ENCODE results near the gene HES4.
A peak's percentile ranks its signal among the peaks of the same experiment; 100 is the strongest.
"Not testable (repeated sequence)": the region's sequence is repeated elsewhere in the genome, so short reads cannot be mapped to it uniquely, and the experiment has no call there.

HES4 gene

GRCh38 chr1:1014799-1015681 is 15.1 kb upstream of the HES4 start:
- peak overlapping the region; percentile 81; the same call in 1 of the 2 replicates for H3K4me3 ChIP-seq (ENCODE audit: low read depth, low read length)
- H3K27me3 ChIP-seq (ENCODE audit: control insufficient read depth, insufficient read depth, low read length) = no peaks in the 10 kb centered on the region
- H3K27ac ChIP-seq (ENCODE audit: low read depth, low read length) = no peak overlapping the region; the same call in 1 of the 2 replicates
- H3K4me1 ChIP-seq (ENCODE audit: control insufficient read depth, insufficient read depth, low read length) = peaks cover 20% of the 10 kb centered on the region
- H3K9me3 ChIP-seq (ENCODE audit: control insufficient read depth, insufficient read depth, low read depth, low read length) = no peaks in the 10 kb centered on the region
- no peaks in the 10 kb centered on the region for H3K36me3 ChIP-seq (ENCODE audit: control insufficient read depth, insufficient read depth, low read length)
- H3K9ac ChIP-seq (ENCODE audit: low read length) = no peak overlapping the region

DNA sequence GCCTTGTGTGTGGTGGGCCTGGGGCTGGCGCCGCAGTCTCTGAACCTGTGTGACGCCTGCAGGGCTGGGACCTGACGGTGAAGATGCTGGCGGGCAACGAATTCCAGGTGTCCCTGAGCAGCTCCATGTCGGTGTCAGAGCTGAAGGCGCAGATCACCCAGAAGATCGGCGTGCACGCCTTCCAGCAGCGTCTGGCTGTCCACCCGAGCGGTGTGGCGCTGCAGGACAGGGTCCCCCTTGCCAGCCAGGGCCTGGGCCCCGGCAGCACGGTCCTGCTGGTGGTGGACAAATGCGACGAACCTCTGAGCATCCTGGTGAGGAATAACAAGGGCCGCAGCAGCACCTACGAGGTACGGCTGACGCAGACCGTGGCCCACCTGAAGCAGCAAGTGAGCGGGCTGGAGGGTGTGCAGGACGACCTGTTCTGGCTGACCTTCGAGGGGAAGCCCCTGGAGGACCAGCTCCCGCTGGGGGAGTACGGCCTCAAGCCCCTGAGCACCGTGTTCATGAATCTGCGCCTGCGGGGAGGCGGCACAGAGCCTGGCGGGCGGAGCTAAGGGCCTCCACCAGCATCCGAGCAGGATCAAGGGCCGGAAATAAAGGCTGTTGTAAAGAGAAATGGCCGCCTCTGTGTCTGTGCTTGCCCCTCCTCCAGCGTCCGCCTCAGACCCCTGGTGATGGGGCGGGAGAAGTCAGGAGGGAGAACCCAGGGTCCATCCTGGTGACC is 14.2 kb upstream of the HES4 start:
- Histone ChIP-seq H3K27me3 (ENCODE audit: control insufficient read depth, insufficient read depth, low read length) (0 out of 2 replicates have a peak, but pooled peaks cover under 1% of the 10 kb centered on the region), H3K27ac (ENCODE audit: low read depth, low read length) (no peak overlapping the region; the same call in 1 of the 2 replicates), H3K36me3 (ENCODE audit: control insufficient read depth, insufficient read depth, low read length) (no peaks in the 10 kb centered on the region), H3K4me1 (ENCODE audit: control insufficient read depth, insufficient read depth, low read length) (peaks cover 20% of the 10 kb centered on the region), H3K9ac (ENCODE audit: low read length) (peak overlapping the region; percentile 80), H3K9me3 (ENCODE audit: control insufficient read depth, insufficient read depth, low read depth, low read length) (no peaks in the 10 kb centered on the region), H3K4me3 (ENCODE audit: low read depth, low read length) (peak overlapping the region; percentile 81)

GRCh38 chr1:1013105-1013921 is 13.4 kb upstream of the HES4 start, which contains the start of gene ISG15:
Gene ISG15, plus strand, starts transcription at chr1:1013497. Its CDS starts 77 bp downstream, at chr1:1013574.
- Histone ChIP-seq H3K27ac (ENCODE audit: low read depth, low read length) (peak within 1 kb of the TSS; percentile 56; the same call in 1 of the 2 replicates), H3K9me3 (ENCODE audit: control insufficient read depth, insufficient read depth, low read depth, low read length) (no peaks in the 10 kb centered on the region), H3K4me1 (ENCODE audit: control insufficient read depth, insufficient read depth, low read length) (peaks cover 20% of the 10 kb centered on the region), H3K4me3 (ENCODE audit: low read depth, low read length) (peak within 1 kb of the TSS; percentile 81), H3K36me3 (ENCODE audit: control insufficient read depth, insufficient read depth, low read length) (no peaks in the 10 kb centered on the region), H3K9ac (ENCODE audit: low read length) (peak within 1 kb of the TSS; percentile 80), H3K27me3 (ENCODE audit: control insufficient read depth, insufficient read depth, low read length) (0 out of 2 replicates have a peak, but pooled peaks cover 3% of the 10 kb centered on the region)

- H3K27me3 ChIP-seq (ENCODE audit: control insufficient read depth, insufficient read depth, low read length); H3K36me3 ChIP-seq (ENCODE audit: control insufficient read depth, insufficient read depth, low read length); H3K9me3 ChIP-seq (ENCODE audit: control insufficient read depth, insufficient read depth, low read depth, low read length): not testable (repeated sequence)
- Histone ChIP-seq H3K9ac (ENCODE audit: low read length) (peak overlapping the region; percentile 57), H3K27ac (ENCODE audit: low read depth, low read length) (peak overlapping the region; percentile 56; the same call in 1 of the 2 replicates), H3K4me3 (ENCODE audit: low read depth, low read length) (peak overlapping the region; percentile 81), H3K4me1 (ENCODE audit: control insufficient read depth, insufficient read depth, low read length) (peaks cover 20% of the 10 kb centered on the region)
These were observed 12.8 kb upstream of the HES4 start for GRCh38 chr1:1012736-1013104.

GRCh38 chr1:1011396-1011949 is 11.6 kb upstream of the HES4 start:
- 0 out of 2 replicates have a peak, but pooled peaks cover 3% of the 10 kb centered on the region for H3K27me3 ChIP-seq (ENCODE audit: control insufficient read depth, insufficient read depth, low read length)
- no peak overlapping the region for H3K9ac ChIP-seq (ENCODE audit: low read length)
- H3K36me3 ChIP-seq (ENCODE audit: control insufficient read depth, insufficient read depth, low read length) = no peaks in the 10 kb centered on the region
- H3K4me1 ChIP-seq (ENCODE audit: control insufficient read depth, insufficient read depth, low read length) = peaks cover 22% of the 10 kb centered on the region
- H3K27ac ChIP-seq (ENCODE audit: low read depth, low read length) = no peak overlapping the region
- H3K4me3 ChIP-seq (ENCODE audit: low read depth, low read length) = no peak overlapping the region
- H3K9me3 ChIP-seq (ENCODE audit: control insufficient read depth, insufficient read depth, low read depth, low read length) = no peaks in the 10 kb centered on the region

DNA sequence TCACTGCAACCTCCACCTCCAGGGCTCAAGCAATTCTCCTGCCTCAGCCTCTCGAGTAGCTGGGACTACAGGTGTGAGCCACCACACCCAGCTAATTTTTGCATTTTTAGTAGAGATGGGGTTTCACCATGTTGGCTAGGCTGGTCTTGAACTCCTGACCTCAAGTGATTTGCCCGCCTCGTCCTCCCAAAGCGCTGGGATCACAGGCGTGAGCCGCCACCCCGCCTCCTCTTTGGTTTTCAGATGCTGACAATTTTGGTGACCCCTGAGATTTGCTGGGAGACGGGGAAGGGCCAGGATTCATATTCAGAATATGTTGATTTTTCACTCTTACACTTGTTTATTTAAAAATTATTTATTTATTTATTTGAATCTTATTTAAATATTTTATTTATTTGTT is 10.2 kb upstream of the HES4 start:
- not testable (repeated sequence) for H3K9me3 ChIP-seq (ENCODE audit: control insufficient read depth, insufficient read depth, low read depth, low read length); H3K36me3 ChIP-seq (ENCODE audit: control insufficient read depth, insufficient read depth, low read length); H3K27ac ChIP-seq (ENCODE audit: low read depth, low read length); H3K4me3 ChIP-seq (ENCODE audit: low read depth, low read length); H3K27me3 ChIP-seq (ENCODE audit: control insufficient read depth, insufficient read depth, low read length); H3K9ac ChIP-seq (ENCODE audit: low read length)
- peaks cover 35% of the 10 kb centered on the region for H3K4me1 ChIP-seq (ENCODE audit: control insufficient read depth, insufficient read depth, low read length)

DNA sequence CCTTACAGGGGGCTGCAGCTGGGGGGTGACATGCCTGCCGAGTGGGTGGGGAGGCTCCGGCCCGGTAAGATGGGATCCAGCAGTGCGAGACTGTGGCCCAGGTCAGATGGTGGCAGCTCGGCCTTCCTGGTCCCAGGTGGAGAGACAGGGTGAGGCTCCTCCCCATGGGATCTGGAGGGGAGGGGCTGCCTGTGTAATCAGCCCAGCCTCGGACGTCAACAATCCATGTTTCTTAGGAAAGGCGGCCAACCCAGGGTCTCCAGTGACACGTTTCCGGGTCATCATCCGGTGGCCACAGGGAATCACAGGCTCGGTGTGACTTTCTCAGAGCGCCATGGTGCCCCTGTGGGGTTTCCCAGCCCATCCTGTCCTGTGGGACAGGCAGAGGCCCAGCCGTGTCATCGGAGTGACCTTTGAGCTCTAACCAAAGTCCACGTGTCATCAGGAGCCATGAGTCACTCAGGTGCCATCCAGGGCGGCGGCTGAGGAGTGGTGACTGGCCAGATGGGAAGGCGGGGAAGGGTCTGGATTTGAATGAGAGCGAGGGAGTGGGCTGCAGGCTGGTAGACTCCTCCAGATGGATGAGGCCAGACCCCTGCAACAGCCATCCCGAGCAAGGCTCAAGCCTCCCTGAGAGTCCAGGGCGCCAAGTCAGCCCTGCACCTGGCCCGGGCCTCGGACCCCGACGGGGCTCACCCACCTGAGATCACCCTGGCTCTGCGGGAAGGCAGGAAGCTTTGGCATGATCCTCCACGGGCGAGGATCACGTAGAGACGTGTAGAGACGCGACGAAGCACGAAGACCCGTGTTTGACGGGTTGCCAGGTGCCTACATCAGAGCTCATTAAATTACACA is 6.6 kb upstream of the HES4 start:
- Histone ChIP-seq H3K27ac (ENCODE audit: low read depth, low read length) (no peak overlapping the region), H3K9ac (ENCODE audit: low read length) (peak overlapping the region; percentile 48), H3K36me3 (ENCODE audit: control insufficient read depth, insufficient read depth, low read length) (no peaks in the 10 kb centered on the region), H3K9me3 (ENCODE audit: control insufficient read depth, insufficient read depth, low read depth, low read length) (no peaks in the 10 kb centered on the region), H3K4me3 (ENCODE audit: low read depth, low read length) (no peak overlapping the region), H3K4me1 (ENCODE audit: control insufficient read depth, insufficient read depth, low read length) (peaks cover 35% of the 10 kb centered on the region), H3K27me3 (ENCODE audit: control insufficient read depth, insufficient read depth, low read length) (peaks cover 28% of the 10 kb centered on the region)

- Histone ChIP-seq H3K36me3 (ENCODE audit: control insufficient read depth, insufficient read depth, low read length) (no peaks in the 10 kb centered on the region), H3K9me3 (ENCODE audit: control insufficient read depth, insufficient read depth, low read depth, low read length) (no peaks in the 10 kb centered on the region), H3K27me3 (ENCODE audit: control insufficient read depth, insufficient read depth, low read length) (peaks cover 35% of the 10 kb centered on the region), H3K4me1 (ENCODE audit: control insufficient read depth, insufficient read depth, low read length) (peaks cover 35% of the 10 kb centered on the region), H3K27ac (ENCODE audit: low read depth, low read length) (no peak overlapping the region), H3K4me3 (ENCODE audit: low read depth, low read length) (no peak overlapping the region), H3K9ac (ENCODE audit: low read length) (no peak overlapping the region)
These were observed 5.9 kb upstream of the HES4 start for GRCh38 chr1:1005774-1006304.

DNA sequence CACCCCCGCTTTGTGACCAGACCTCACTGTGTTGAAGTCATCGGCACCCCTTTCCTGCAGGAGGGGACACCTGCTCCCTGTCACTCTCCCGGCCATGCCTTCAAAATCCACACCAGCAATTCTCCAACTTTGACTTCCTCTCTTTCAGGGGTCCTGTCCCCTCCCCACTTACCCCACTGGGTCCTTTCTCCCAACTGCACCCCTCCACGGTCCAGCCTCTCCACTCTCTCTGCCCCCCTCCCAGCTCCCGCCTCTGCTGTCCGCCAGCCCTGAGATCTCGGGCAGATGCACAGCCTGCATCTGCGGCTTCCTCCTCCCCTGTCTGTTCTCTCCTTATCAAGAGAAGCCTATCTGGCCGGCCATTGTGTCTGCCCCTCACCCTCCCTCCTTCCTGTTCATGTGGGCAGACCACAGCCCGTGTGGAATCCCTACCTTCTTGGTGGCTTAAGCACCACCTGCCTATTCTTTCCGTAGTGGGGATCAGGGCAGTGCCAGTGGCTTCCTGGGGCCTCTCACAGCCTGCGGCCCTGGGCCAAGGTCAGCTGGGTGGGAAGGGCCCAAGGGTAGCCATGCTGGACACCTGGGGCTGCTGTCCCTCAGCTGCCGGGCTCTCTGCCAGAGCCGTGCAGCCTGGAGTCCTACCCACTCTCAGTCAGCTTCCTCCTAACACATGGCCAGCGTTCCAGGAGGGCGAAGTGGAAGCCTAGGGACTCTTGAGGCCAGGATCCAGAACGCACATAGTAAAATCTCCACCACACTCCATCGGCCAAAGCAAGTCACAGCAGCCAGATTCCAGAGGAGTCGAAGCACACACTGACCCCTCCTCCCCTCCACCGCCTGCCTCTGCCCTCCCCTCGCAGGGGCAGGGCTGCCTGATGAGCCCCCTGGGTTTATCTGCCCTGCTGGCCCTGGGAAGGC is 5.1 kb upstream of the HES4 start:
- Histone ChIP-seq H3K9ac (ENCODE audit: low read length) (no peak overlapping the region), H3K9me3 (ENCODE audit: control insufficient read depth, insufficient read depth, low read depth, low read length) (no peaks in the 10 kb centered on the region), H3K27me3 (ENCODE audit: control insufficient read depth, insufficient read depth, low read length) (peaks cover 43% of the 10 kb centered on the region), H3K27ac (ENCODE audit: low read depth, low read length) (no peak overlapping the region), H3K4me1 (ENCODE audit: control insufficient read depth, insufficient read depth, low read length) (peaks cover 35% of the 10 kb centered on the region), H3K36me3 (ENCODE audit: control insufficient read depth, insufficient read depth, low read length) (no peaks in the 10 kb centered on the region), H3K4me3 (ENCODE audit: low read depth, low read length) (no peak overlapping the region)
